H1 (cell line): ENCODE data around the gene CCNT2.

Experiments
- BRCA1 ChIP-seq: IDR thresholded peaks from 2 replicates; pipeline ENCODE4 v1.6.1; 2012; ENCODE audit warnings: low read depth, low read length, improper control_type of control experiment
- CHD7 ChIP-seq: fragments of 300-600 bp; sonication (generic); IDR thresholded peaks from 2 replicates; pipeline ENCODE4 v1.7.1; 2012; ENCODE audit warnings: low read length, moderate library complexity, mild to moderate bottlenecking, inconsistent platforms; ENCODE audit not compliant: insufficient replicate concordance
- CREB1 ChIP-seq: IDR thresholded peaks from 2 replicates; pipeline ENCODE4 v1.6.1; 2012; ENCODE audit warnings: inconsistent platforms
- EGR1 ChIP-seq: IDR thresholded peaks from 2 replicates; pipeline ENCODE4 v1.6.1; 2011; ENCODE audit warnings: low read depth, low read length, borderline replicate concordance
- EZH2 ChIP-seq: fragments of 200-600 bp; sonication (generic); IDR thresholded peaks from 2 replicates; pipeline ENCODE4 v1.7.1; 2012; ENCODE audit warnings: low read depth, mild to moderate bottlenecking, moderate library complexity, low read length, inconsistent platforms; ENCODE audit not compliant: severe bottlenecking
- GABPA ChIP-seq: IDR thresholded peaks from 2 replicates; pipeline ENCODE4 v1.6.1; 2011; ENCODE audit warnings: mild to moderate bottlenecking, low read length, moderate library complexity, borderline replicate concordance; ENCODE audit not compliant: insufficient read depth
- JUN ChIP-seq: IDR thresholded peaks from 2 replicates; pipeline ENCODE4 v1.6.1; 2011; ENCODE audit warnings: low read depth, mild to moderate bottlenecking, improper control_type of control experiment, low read length
- POLR2A ChIP-seq, 2 experiments: IDR thresholded peaks; 1 replicate in 1 of 2; 2 replicates in 1 of 2; pipeline ENCODE4 v1.6.1; 2011; ENCODE audit warnings: low read depth in 2 of 2, low read length in 2 of 2, mild to moderate bottlenecking in 2 of 2; ENCODE audit errors: control extremely low read depth in 1 of 2
- SUZ12 ChIP-seq: fragments of 200-600 bp; sonication (generic); IDR thresholded peaks from 2 replicates; pipeline ENCODE4 v1.6.1; 2012; ENCODE audit warnings: mild to moderate bottlenecking, inconsistent platforms, low read length, moderate library complexity, mixed read lengths
- TBP ChIP-seq: IDR thresholded peaks from 2 replicates; pipeline ENCODE4 v1.6.1; 2011; ENCODE audit warnings: low read depth, low read length, improper control_type of control experiment
- TF ChIP-seq, protein P1 (sequence below): IDR thresholded peaks from 2 replicates; pipeline ENCODE4 v1.6.1; 2012; ENCODE audit warnings: low read length, inconsistent platforms
- TF ChIP-seq, protein P2 (sequence below), 3 experiments: IDR thresholded peaks; 1 replicate in 2 of 3; 2 replicates in 1 of 3; pipeline versions ENCODE4 v1.5.1 to v1.6.1; 2011; ENCODE audit warnings: low read length in 3 of 3, mild to moderate bottlenecking in 3 of 3, inconsistent platforms in 2 of 3, low read depth in 1 of 3, moderate library complexity in 1 of 3; ENCODE audit not compliant: insufficient read depth in 1 of 3; ENCODE audit errors: control extremely low read depth in 1 of 3

GRCh38 chr2:134999521-134999920 lies 80.9 kb downstream of the CCNT2 start:
- TF ChIP-seq BRCA1 (no peak), POLR2A (IDR thresholded peaks at IDR 0.05; ENCODE audit: control extremely low read depth in 1 of 2, low read depth in 2 of 2, low read length in 2 of 2) (no peak), CREB1 (no peak), EZH2 (no peak), CHD7 (no peak), TBP (no peak), EGR1 (no peak), GABPA (no peak), SUZ12 (no peak), JUN (no peak)
- TF ChIP-seq, protein P1, sequence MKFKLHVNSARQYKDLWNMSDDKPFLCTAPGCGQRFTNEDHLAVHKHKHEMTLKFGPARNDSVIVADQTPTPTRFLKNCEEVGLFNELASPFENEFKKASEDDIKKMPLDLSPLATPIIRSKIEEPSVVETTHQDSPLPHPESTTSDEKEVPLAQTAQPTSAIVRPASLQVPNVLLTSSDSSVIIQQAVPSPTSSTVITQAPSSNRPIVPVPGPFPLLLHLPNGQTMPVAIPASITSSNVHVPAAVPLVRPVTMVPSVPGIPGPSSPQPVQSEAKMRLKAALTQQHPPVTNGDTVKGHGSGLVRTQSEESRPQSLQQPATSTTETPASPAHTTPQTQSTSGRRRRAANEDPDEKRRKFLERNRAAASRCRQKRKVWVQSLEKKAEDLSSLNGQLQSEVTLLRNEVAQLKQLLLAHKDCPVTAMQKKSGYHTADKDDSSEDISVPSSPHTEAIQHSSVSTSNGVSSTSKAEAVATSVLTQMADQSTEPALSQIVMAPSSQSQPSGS, result no peak
- TF ChIP-seq, protein P2, sequence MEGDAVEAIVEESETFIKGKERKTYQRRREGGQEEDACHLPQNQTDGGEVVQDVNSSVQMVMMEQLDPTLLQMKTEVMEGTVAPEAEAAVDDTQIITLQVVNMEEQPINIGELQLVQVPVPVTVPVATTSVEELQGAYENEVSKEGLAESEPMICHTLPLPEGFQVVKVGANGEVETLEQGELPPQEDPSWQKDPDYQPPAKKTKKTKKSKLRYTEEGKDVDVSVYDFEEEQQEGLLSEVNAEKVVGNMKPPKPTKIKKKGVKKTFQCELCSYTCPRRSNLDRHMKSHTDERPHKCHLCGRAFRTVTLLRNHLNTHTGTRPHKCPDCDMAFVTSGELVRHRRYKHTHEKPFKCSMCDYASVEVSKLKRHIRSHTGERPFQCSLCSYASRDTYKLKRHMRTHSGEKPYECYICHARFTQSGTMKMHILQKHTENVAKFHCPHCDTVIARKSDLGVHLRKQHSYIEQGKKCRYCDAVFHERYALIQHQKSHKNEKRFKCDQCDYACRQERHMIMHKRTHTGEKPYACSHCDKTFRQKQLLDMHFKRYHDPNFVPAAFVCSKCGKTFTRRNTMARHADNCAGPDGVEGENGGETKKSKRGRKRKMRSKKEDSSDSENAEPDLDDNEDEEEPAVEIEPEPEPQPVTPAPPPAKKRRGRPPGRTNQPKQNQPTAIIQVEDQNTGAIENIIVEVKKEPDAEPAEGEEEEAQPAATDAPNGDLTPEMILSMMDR (IDR thresholded peaks at IDR 0.05; ENCODE audit: control extremely low read depth in 1 of 3, insufficient read depth in 1 of 3, low read depth in 1 of 3, low read length in 3 of 3), result no peak
